Osteocyte (in vitro differentiated cells): ENCODE results near the gene KIAA1217. TPM values are rescaled to one million over a fixed set of nuclear protein-coding genes. Genes with fewer than 3 reads are reported as not detected.

Experiments
- DNase-seq: peaks from one replicate; pipeline ENCODE4 v3.0.0; 2021; ENCODE audit warnings: mixed read lengths; ENCODE audit not compliant: unreplicated experiment; ENCODE audit errors: extremely low spot score
- H3K27ac Mint-ChIP-seq: one replicate; pipeline ENCODE4 v1.8.0; 2021; ENCODE audit warnings: mild to moderate bottlenecking, mixed read lengths; ENCODE audit not compliant: unreplicated experiment
- H3K27me3 Mint-ChIP-seq: one replicate; pipeline ENCODE4 v1.8.0; 2021; ENCODE audit warnings: mixed read lengths; ENCODE audit not compliant: unreplicated experiment
- H3K36me3 Mint-ChIP-seq: one replicate; pipeline ENCODE4 v1.8.0; 2021; ENCODE audit warnings: mixed read lengths; ENCODE audit not compliant: unreplicated experiment
- H3K4me1 Mint-ChIP-seq: one replicate; pipeline ENCODE4 v1.8.0; 2021; ENCODE audit warnings: mixed read lengths; ENCODE audit not compliant: unreplicated experiment
- H3K4me3 Mint-ChIP-seq: one replicate; pipeline ENCODE4 v1.8.0; 2021; ENCODE audit warnings: mild to moderate bottlenecking, moderate library complexity, mixed read lengths; ENCODE audit not compliant: unreplicated experiment
- H3K9me3 Mint-ChIP-seq: one replicate; pipeline ENCODE4 v1.8.0; 2021; ENCODE audit warnings: mixed read lengths; ENCODE audit not compliant: unreplicated experiment
- total RNA-seq: library from RNA; stranded (reverse); gene quantifications from 2 replicates; pipeline ENCODE4 v1.2.1, GENCODE V29; 2021
- TF ChIP-seq, protein P1 (sequence below): fragments of 200-600 bp; sonication (generic); IDR thresholded peaks from 2 replicates; pipeline ENCODE4 v1.5.0; 2021; ENCODE audit warnings: antibody characterized with exemption, mild to moderate bottlenecking, moderate library complexity

Gene KIAA1217
- total RNA-seq, 1 donor from 2014 or later, result 2.8 TPM

DNA sequence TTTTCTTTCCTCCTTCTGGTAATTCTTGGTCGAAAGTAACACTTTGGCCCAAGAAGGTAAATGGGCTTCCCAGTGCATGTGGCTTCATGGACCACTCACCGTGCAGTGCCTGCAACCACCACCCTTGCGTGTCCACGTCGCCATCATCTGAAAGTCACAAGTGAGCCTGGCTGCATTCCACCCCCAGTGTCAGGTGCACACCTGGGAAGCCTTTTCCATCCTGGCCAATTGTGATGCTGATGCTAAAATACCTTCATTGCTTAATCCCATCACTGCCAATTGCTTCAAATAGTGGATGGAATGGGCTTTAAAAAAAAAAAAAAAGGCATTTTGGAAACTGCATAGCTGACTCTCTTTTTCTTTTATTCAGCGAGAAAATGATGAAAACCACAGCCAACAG lies 285.8 kb downstream of the KIAA1217 start:
- H3K4me3 Mint-ChIP-seq, result no peak overlapping the region
- H3K27me3 Mint-ChIP-seq, result no peaks in the 10 kb centered on the region
- no peaks in the 10 kb centered on the region for H3K36me3 Mint-ChIP-seq
- no peaks in the 10 kb centered on the region for H3K4me1 Mint-ChIP-seq
- no peak overlapping the region for H3K27ac Mint-ChIP-seq
- no peak for DNase-seq
- H3K9me3 Mint-ChIP-seq, result no peaks in the 10 kb centered on the region
- TF ChIP-seq, protein P1, sequence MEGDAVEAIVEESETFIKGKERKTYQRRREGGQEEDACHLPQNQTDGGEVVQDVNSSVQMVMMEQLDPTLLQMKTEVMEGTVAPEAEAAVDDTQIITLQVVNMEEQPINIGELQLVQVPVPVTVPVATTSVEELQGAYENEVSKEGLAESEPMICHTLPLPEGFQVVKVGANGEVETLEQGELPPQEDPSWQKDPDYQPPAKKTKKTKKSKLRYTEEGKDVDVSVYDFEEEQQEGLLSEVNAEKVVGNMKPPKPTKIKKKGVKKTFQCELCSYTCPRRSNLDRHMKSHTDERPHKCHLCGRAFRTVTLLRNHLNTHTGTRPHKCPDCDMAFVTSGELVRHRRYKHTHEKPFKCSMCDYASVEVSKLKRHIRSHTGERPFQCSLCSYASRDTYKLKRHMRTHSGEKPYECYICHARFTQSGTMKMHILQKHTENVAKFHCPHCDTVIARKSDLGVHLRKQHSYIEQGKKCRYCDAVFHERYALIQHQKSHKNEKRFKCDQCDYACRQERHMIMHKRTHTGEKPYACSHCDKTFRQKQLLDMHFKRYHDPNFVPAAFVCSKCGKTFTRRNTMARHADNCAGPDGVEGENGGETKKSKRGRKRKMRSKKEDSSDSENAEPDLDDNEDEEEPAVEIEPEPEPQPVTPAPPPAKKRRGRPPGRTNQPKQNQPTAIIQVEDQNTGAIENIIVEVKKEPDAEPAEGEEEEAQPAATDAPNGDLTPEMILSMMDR, result no peak

GRCh38 chr10:24495666-24496460 lies 286.9 kb downstream of the KIAA1217 start:
- Mint-ChIP-seq H3K4me3 (no peak overlapping the region), H3K36me3 (no peaks in the 10 kb centered on the region), H3K27me3 (no peaks in the 10 kb centered on the region), H3K9me3 (no peaks in the 10 kb centered on the region), H3K4me1 (no peaks in the 10 kb centered on the region), H3K27ac (no peak overlapping the region)
- TF ChIP-seq, protein P1, result no peak
- DNase-seq, result no peak

- no peak overlapping the region for H3K27ac Mint-ChIP-seq
- TF ChIP-seq, protein P1, result no peak
- no peak overlapping the region for H3K4me3 Mint-ChIP-seq
- H3K27me3 Mint-ChIP-seq, result no peaks in the 10 kb centered on the region
- H3K9me3 Mint-ChIP-seq, result no peaks in the 10 kb centered on the region
- H3K4me1 Mint-ChIP-seq, result no peaks in the 10 kb centered on the region
- no peaks in the 10 kb centered on the region for H3K36me3 Mint-ChIP-seq
- DNase-seq, result no peak
These were observed 288.0 kb downstream of the KIAA1217 start for GRCh38 chr10:24496906-24497305.

GRCh38 chr10:24501056-24501711 lies 292.2 kb downstream of the KIAA1217 start:
- TF ChIP-seq, protein P1, result no peak
- H3K4me1 Mint-ChIP-seq, result peaks cover 2% of the 10 kb centered on the region
- H3K36me3 Mint-ChIP-seq, result no peaks in the 10 kb centered on the region
- no peaks in the 10 kb centered on the region for H3K9me3 Mint-ChIP-seq
- H3K27ac Mint-ChIP-seq, result no peak overlapping the region
- peaks cover 7% of the 10 kb centered on the region for H3K27me3 Mint-ChIP-seq
- H3K4me3 Mint-ChIP-seq, result no peak overlapping the region
- DNase-seq, result no peak

GRCh38 chr10:24502006-24502405 lies 293.1 kb downstream of the KIAA1217 start:
- H3K4me1 Mint-ChIP-seq, result peaks cover 2% of the 10 kb centered on the region
- H3K9me3 Mint-ChIP-seq, result no peaks in the 10 kb centered on the region
- no peak overlapping the region for H3K27ac Mint-ChIP-seq
- H3K4me3 Mint-ChIP-seq, result no peak overlapping the region
- TF ChIP-seq, protein P1, result no peak
- DNase-seq, result no peak
- H3K27me3 Mint-ChIP-seq, result peaks cover 13% of the 10 kb centered on the region
- peaks cover 3% of the 10 kb centered on the region for H3K36me3 Mint-ChIP-seq
